CD14-positive monocyte (primary cell): ENCODE measurements around the gene INAFM1. TPM values are rescaled to one million over a fixed set of nuclear protein-coding genes. Genes with fewer than 3 reads are reported as not detected.
"Not testable (repeated sequence)": the region's sequence is repeated elsewhere in the genome, so short reads cannot be mapped to it uniquely, and the experiment has no call there.

Experiments used
- DNase-seq, 3 donors: peaks; one replicate each; pipeline ENCODE4 v3.0.0-alpha.2; 2011 to 2022
- H2AFZ ChIP-seq: 2 replicates; pipeline ENCODE4 v1.6.0; 2012; ENCODE audit warnings: mild to moderate bottlenecking, low read depth, low read length, inconsistent platforms; ENCODE audit not compliant: insufficient read depth, poor library complexity, severe bottlenecking
- H3K27ac ChIP-seq, 2 donors: 1 replicate in 1 of 2; 2 replicates in 1 of 2; pipeline ENCODE4 v1.5.1; 2012 to 2013; ENCODE audit warnings: low read length in 2 of 2, control low read depth in 1 of 2, inconsistent platforms in 1 of 2, low read depth in 1 of 2, mild to moderate bottlenecking in 1 of 2
- H3K27me3 ChIP-seq, 2 donors: one replicate each; pipeline versions ENCODE4 v1.6.0 to v1.6.1; 2011 to 2013; ENCODE audit warnings: low read length in 2 of 2; ENCODE audit not compliant: control insufficient read depth in 2 of 2, insufficient read depth in 2 of 2
- H3K36me3 ChIP-seq, 2 donors: replicated peaks in 1 of 2; 1 replicate in 1 of 2; 2 replicates in 1 of 2; pipeline versions ENCODE4 v1.5.1 to v1.6.1; 2012 to 2013; ENCODE audit warnings: low read length in 2 of 2, control low read depth in 1 of 2, inconsistent platforms in 1 of 2, mild to moderate bottlenecking in 1 of 2; ENCODE audit not compliant: insufficient read depth in 2 of 2, control insufficient read depth in 1 of 2
- H3K4me1 ChIP-seq, 2 donors: 1 replicate in 1 of 2; 2 replicates in 1 of 2; pipeline versions ENCODE4 v1.5.1 to v1.6.1; 2012 to 2013; ENCODE audit warnings: low read length in 2 of 2, control low read depth in 1 of 2, inconsistent platforms in 1 of 2, mild to moderate bottlenecking in 1 of 2, moderate library complexity in 1 of 2; ENCODE audit not compliant: insufficient read depth in 2 of 2, control insufficient read depth in 1 of 2
- H3K4me2 ChIP-seq: replicated peaks from 2 replicates; pipeline ENCODE3; 2012; ENCODE audit warnings: low read length, moderate library complexity, mild to moderate bottlenecking; ENCODE audit not compliant: poor library complexity, severe bottlenecking; ENCODE audit errors: extremely low read depth
- H3K4me3 ChIP-seq, 3 experiments: fragments of 200-600 bp in 1 of 3; sonication (generic) in 1 of 3; replicated peaks in 1 of 3; 1 replicate in 2 of 3; 2 replicates in 1 of 3; pipeline ENCODE4 v1.5.1; 2011 to 2013; ENCODE audit warnings: low read length in 3 of 3, mild to moderate bottlenecking in 3 of 3, control low read depth in 2 of 3, low read depth in 2 of 3, inconsistent platforms in 1 of 3, moderate library complexity in 1 of 3
- H3K79me2 ChIP-seq: 2 replicates; pipeline ENCODE4 v1.6.0; 2012; ENCODE audit warnings: mild to moderate bottlenecking, control low read depth, inconsistent platforms, low read length, moderate library complexity; ENCODE audit not compliant: insufficient read depth
- H3K9ac ChIP-seq: 2 replicates; pipeline ENCODE4 v1.6.0; 2017; ENCODE audit warnings: low read length, mild to moderate bottlenecking; ENCODE audit not compliant: insufficient read depth, poor library complexity, severe bottlenecking
- H3K9me3 ChIP-seq, 2 donors: replicated peaks in 1 of 2; 1 replicate in 1 of 2; 2 replicates in 1 of 2; pipeline versions ENCODE4 v1.5.1 to v1.6.1; 2012 to 2013; ENCODE audit warnings: low read length in 2 of 2, control low read depth in 1 of 2; ENCODE audit not compliant: control insufficient read depth in 1 of 2, insufficient read depth in 1 of 2
- H4K20me1 ChIP-seq: 2 replicates; pipeline ENCODE4 v1.6.0; 2012; ENCODE audit warnings: mild to moderate bottlenecking, low read length, control low read depth, moderate library complexity; ENCODE audit not compliant: insufficient read depth
- H3K27ac Mint-ChIP-seq, 7 donors: one replicate each; pipeline ENCODE4 v1.8.0; 2020; ENCODE audit warnings: mild to moderate bottlenecking in 7 of 7, mixed read lengths in 7 of 7, moderate library complexity in 6 of 7, inconsistent platforms in 2 of 7
- H3K27me3 Mint-ChIP-seq, 3 donors: one replicate each; pipeline ENCODE4 v1.8.0; 2021 to 2022; ENCODE audit warnings: low read depth in 3 of 3, mild to moderate bottlenecking in 3 of 3, mixed read lengths in 3 of 3, moderate library complexity in 3 of 3, inconsistent platforms in 1 of 3
- H3K36me3 Mint-ChIP-seq, 2 donors: one replicate each; pipeline ENCODE4 v1.8.0; 2020; ENCODE audit warnings: mixed read lengths in 2 of 2, inconsistent platforms in 1 of 2, mild to moderate bottlenecking in 1 of 2
- H3K4me1 Mint-ChIP-seq: one replicate; pipeline ENCODE4 v1.8.0; 2020; ENCODE audit warnings: mild to moderate bottlenecking, mixed read lengths
- H3K4me3 Mint-ChIP-seq, 2 donors: one replicate each; pipeline ENCODE4 v1.8.0; 2020; ENCODE audit warnings: mild to moderate bottlenecking in 2 of 2, mixed read lengths in 2 of 2, moderate library complexity in 1 of 2
- H3K9me3 Mint-ChIP-seq, 7 donors: one replicate each; pipeline ENCODE4 v1.8.0; 2020 to 2022; ENCODE audit warnings: mixed read lengths in 7 of 7, mild to moderate bottlenecking in 6 of 7, moderate library complexity in 6 of 7, inconsistent platforms in 2 of 7
- WGBS: methylation state at CpG from one replicate; pipeline ENCODE4 v1.1.5; 2013; ENCODE audit warnings: missing lambda C conversion rate; ENCODE audit not compliant: insufficient coverage; 5-methylcytosine and 5-hydroxymethylcytosine counted together
- intact Hi-C, 2 donors: fragments of 100-400 bp; cut with micrococcal nuclease; formaldehyde crosslinking; loops; one replicate each; pipeline versions ENCODE4 v1.15.0 to v1.15.1; 2023
- polyA plus RNA-seq, 3 donors: library from polyadenylated mRNA; depleted of rRNA in 1 of 3; unstranded in 2 of 3; stranded (reverse) in 1 of 3; fragments of 300-500 nt in 2 of 3; fragments of >200 nt in 1 of 3; fragmentation: Illumina TruSeq in 2 of 3; gene quantifications; 1 replicate in 2 of 3; 2 replicates in 1 of 3; pipeline ENCODE4 v1.2.3, GENCODE V29; 2012 to 2021
- TF ChIP-seq, protein P1 (sequence below): fragments of 200-600 bp; IDR thresholded peaks from one replicate; pipeline ENCODE4 v1.8.0; 2022; ENCODE audit warnings: antibody characterized with exemption, mild to moderate bottlenecking

The INAFM1 gene
- polyA plus RNA-seq, 3 donors: 6.2 to 7.3 (median 6.5) TPM

DNA sequence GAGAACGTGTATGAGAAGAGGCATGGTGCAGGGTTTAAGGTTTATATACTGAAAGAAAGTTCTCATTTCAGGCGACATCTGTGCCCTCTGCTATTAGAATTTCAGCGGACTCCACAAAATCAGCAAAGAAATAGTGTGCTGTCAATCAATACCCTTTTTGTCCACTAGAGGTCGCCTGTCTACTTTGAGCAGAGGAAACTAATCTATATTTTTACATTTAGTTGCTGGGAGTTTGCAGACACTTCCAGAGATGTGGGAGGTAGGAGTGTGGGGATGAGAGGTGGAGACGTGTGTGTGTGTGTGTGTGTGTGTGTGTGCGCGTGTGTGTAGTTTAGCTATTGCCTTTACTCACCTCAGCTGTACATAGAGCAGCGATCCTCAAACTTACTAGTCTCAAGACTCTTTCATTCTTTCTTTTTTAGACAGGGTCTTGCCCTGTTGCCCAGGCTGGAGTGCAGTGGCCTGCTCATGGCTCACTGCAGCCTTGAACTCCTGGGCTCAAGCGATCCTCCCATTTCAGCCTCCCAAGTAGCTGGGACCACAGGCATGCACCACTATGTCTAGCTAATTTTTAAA, 9.7 kb downstream of the INAFM1 start:
- intact Hi-C loops: loop anchor here (1.0 to 10.0 kb wide), 4 partner anchors 107 to 413 kb away; no protein-coding TSS in a partner anchor
- H3K36me3 Mint-ChIP-seq: peaks cover 0 to 2% of the 10 kb centered on the region in 2 donors
- Histone ChIP-seq H4K20me1 (no peaks in the 10 kb centered on the region), H3K27ac (no peak overlapping the region), H3K27me3 (no peaks in the 10 kb centered on the region), H3K9ac (no peak overlapping the region), H3K4me3 (no peak overlapping the region), H3K79me2 (no peaks in the 10 kb centered on the region), H2AFZ (no peak overlapping the region), H3K4me1 (no peaks in the 10 kb centered on the region), H3K4me2 (no peak overlapping the region), H3K9me3 (no peaks in the 10 kb centered on the region), H3K36me3 (no peaks in the 10 kb centered on the region)
- peaks cover 0 to 3% (median 2%) of the 10 kb centered on the region in 3 donors for H3K27me3 Mint-ChIP-seq
- peak; percentile 47 to 59 (median 52) for DNase-seq
- peak overlapping the region in 1 of 7 donors; percentile 70 for H3K27ac Mint-ChIP-seq
- peaks cover 0 to 3% (median 0%) of the 10 kb centered on the region in 7 donors for H3K9me3 Mint-ChIP-seq
- H3K4me3 Mint-ChIP-seq: no peak overlapping the region
- 10% methylated on average over 2 of the region's 9 CpGs for WGBS
- TF ChIP-seq, protein P1, sequence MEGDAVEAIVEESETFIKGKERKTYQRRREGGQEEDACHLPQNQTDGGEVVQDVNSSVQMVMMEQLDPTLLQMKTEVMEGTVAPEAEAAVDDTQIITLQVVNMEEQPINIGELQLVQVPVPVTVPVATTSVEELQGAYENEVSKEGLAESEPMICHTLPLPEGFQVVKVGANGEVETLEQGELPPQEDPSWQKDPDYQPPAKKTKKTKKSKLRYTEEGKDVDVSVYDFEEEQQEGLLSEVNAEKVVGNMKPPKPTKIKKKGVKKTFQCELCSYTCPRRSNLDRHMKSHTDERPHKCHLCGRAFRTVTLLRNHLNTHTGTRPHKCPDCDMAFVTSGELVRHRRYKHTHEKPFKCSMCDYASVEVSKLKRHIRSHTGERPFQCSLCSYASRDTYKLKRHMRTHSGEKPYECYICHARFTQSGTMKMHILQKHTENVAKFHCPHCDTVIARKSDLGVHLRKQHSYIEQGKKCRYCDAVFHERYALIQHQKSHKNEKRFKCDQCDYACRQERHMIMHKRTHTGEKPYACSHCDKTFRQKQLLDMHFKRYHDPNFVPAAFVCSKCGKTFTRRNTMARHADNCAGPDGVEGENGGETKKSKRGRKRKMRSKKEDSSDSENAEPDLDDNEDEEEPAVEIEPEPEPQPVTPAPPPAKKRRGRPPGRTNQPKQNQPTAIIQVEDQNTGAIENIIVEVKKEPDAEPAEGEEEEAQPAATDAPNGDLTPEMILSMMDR: peak; percentile 68
- H3K4me1 Mint-ChIP-seq: peaks cover 7% of the 10 kb centered on the region

DNA sequence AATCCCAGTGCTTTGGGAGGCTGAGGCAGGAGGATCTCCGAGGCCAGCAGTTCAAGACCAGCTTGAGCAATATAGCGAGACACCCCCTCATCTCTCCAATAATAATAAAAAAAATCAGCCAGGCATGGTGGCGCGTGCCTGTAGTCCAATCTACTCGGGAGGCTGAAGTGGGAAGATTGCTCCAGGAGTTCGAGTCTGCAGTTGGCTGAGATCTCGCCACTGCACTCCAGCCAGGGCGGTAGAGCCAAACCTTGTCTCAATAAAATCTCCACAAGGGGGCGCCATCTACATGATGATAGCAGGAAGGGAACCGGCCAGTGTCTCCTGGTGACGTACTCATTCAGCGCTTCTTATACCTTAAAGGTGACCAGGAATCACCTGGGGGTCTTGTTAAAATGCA, 21.4 kb downstream of the INAFM1 start:
- Mint-ChIP-seq H3K4me3 (peak overlapping the region in 1 of 2 donors; percentile 37), H3K36me3 (no peaks in the 10 kb centered on the region), H3K4me1 (peaks cover 19% of the 10 kb centered on the region), H3K27me3 (peaks cover 6 to 19% (median 8%) of the 10 kb centered on the region in 3 donors), H3K9me3 (peaks cover 0 to 3% (median 0%) of the 10 kb centered on the region in 7 donors), H3K27ac (peak overlapping the region in 2 of 7 donors; percentile 57 to 84)
- Histone ChIP-seq H3K36me3 (no peaks in the 10 kb centered on the region), H3K9ac (no peak overlapping the region), H3K4me1 (peaks cover 12 to 15% of the 10 kb centered on the region in 2 donors), H3K79me2 (no peaks in the 10 kb centered on the region), H3K4me3 (no peak overlapping the region), H3K27ac (no peak overlapping the region), H3K9me3 (no peaks in the 10 kb centered on the region), H3K27me3 (no peaks in the 10 kb centered on the region), H4K20me1 (no peaks in the 10 kb centered on the region), H2AFZ (no peak overlapping the region), H3K4me2 (no peak overlapping the region)
- TF ChIP-seq, protein P1: peak; percentile 81
- peak; percentile 77 to 88 (median 84) for DNase-seq
- 0% methylated on average over 2 of the region's 12 CpGs for WGBS
- intact Hi-C loops: loop anchor here (1.0 to 5.0 kb wide), 4 partner anchors 36 to 131 kb away; partner anchors contain the start of genes C5AR2 (in 1 of the 2) and DHX34 (in 1 of the 2)

DNA sequence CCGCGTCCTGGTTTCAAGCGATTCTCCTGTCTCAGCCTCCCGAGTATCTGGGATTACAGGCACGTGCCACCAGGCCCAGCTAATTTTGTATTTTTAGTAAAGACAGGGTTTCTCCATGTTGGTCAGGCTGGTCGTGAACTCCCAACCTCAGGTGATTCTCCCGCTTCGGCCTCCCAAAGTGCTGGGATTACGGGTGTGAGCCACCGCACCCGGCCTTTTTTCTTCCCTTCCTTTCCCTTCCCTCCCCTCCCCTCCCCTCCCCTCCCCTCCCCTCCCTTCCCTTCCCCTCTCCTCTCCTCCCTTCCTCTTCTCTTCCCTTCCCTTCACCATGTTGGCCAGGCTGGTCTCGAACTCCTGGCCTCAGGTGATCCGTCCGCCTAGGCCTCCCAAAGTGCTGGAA, 26.2 kb downstream of the INAFM1 start:
- H3K9me3 Mint-ChIP-seq, H2AFZ ChIP-seq, H3K36me3 ChIP-seq, H3K4me3 ChIP-seq, DNase-seq, H3K27me3 ChIP-seq, H4K20me1 ChIP-seq, H3K36me3 Mint-ChIP-seq, H3K27ac ChIP-seq, H3K79me2 ChIP-seq, intact Hi-C loops, H3K9ac ChIP-seq, H3K9me3 ChIP-seq, H3K4me2 ChIP-seq: not testable (repeated sequence)
- H3K4me1 ChIP-seq: peaks cover 24 to 47% of the 10 kb centered on the region in 2 donors
- WGBS: 94% methylated on average over 6 of the region's 14 CpGs
- Mint-ChIP-seq H3K4me1 (peaks cover 42% of the 10 kb centered on the region), H3K4me3 (peak overlapping the region in 1 of 2 donors; percentile 26), H3K27ac (peak overlapping the region in 3 of 7 donors; percentile 8 to 64 (median 54)), H3K27me3 (peaks cover 9 to 31% (median 20%) of the 10 kb centered on the region in 3 donors)
